Activated naive CD8-positive, alpha-beta T cell treated with anti-CD3 and anti-CD28 coated beads, Interleukin-2, amount 50 U/mL, for 24 hours (primary cell): Measurements from ENCODE around the gene WDR20.
"Not testable (repeated sequence)": the region's sequence is repeated elsewhere in the genome, so short reads cannot be mapped to it uniquely, and the experiment has no call there.

ENCODE experiments used
- ATAC-seq: fragments of 150-1000 bp; cut with Tn5 transposase; one replicate; pipeline ENCODE4 v1.10.0; 2021
- DNase-seq: peaks from one replicate; pipeline ENCODE4 v3.0.0; 2021
- H3K27ac Mint-ChIP-seq: one replicate; pipeline ENCODE4 v1.8.0; 2021; ENCODE audit warnings: mild to moderate bottlenecking, mixed read lengths
- H3K27me3 Mint-ChIP-seq: one replicate; pipeline ENCODE4 v1.8.0; 2021; ENCODE audit warnings: mixed read lengths
- H3K36me3 Mint-ChIP-seq: one replicate; pipeline ENCODE4 v1.8.0; 2021; ENCODE audit warnings: low read depth, mixed read lengths
- H3K4me1 Mint-ChIP-seq: one replicate; pipeline ENCODE4 v1.8.0; 2021; ENCODE audit warnings: mixed read lengths
- H3K4me3 Mint-ChIP-seq: one replicate; pipeline ENCODE4 v1.8.0; 2021; ENCODE audit warnings: mild to moderate bottlenecking, moderate library complexity, mixed read lengths
- H3K9me3 Mint-ChIP-seq: one replicate; pipeline ENCODE4 v1.8.0; 2021; ENCODE audit warnings: mixed read lengths

The WDR20 gene

GRCh38 chr14:102144914-102145313 lies 5.2 kb downstream of the WDR20 start:
- no peaks in the 10 kb centered on the region for H3K27me3 Mint-ChIP-seq
- no peaks in the 10 kb centered on the region for H3K9me3 Mint-ChIP-seq
- H3K4me3 Mint-ChIP-seq = no peak overlapping the region
- H3K27ac Mint-ChIP-seq = no peak overlapping the region
- H3K4me1 Mint-ChIP-seq = peaks cover 49% of the 10 kb centered on the region
- DNase-seq = no peak
- no peak for ATAC-seq
- peaks cover 21% of the 10 kb centered on the region for H3K36me3 Mint-ChIP-seq

- H3K4me1 Mint-ChIP-seq = peaks cover 51% of the 10 kb centered on the region
Measured at GRCh38 chr14:102145395-102145794, 5.7 kb downstream of the WDR20 start.

GRCh38 chr14:102146423-102146822 lies 6.7 kb downstream of the WDR20 start:
- Mint-ChIP-seq H3K9me3 (no peaks in the 10 kb centered on the region), H3K4me3 (no peak overlapping the region), H3K36me3 (peaks cover 22% of the 10 kb centered on the region), H3K27me3 (no peaks in the 10 kb centered on the region), H3K27ac (peak overlapping the region; percentile 0), H3K4me1 (peaks cover 44% of the 10 kb centered on the region)
- DNase-seq = no peak
- no peak for ATAC-seq

More at GRCh38 chr14:102145395-102145794, 5.7 kb downstream of the WDR20 start:
- no peak for ATAC-seq
- H3K36me3 Mint-ChIP-seq = peaks cover 21% of the 10 kb centered on the region
- no peaks in the 10 kb centered on the region for H3K9me3 Mint-ChIP-seq
- H3K4me3 Mint-ChIP-seq = no peak overlapping the region
- no peak overlapping the region for H3K27ac Mint-ChIP-seq
- DNase-seq = no peak
- no peaks in the 10 kb centered on the region for H3K27me3 Mint-ChIP-seq

- ATAC-seq (no peak), DNase-seq (no peak)
- Mint-ChIP-seq H3K4me1 (peaks cover 46% of the 10 kb centered on the region), H3K27me3 (no peaks in the 10 kb centered on the region), H3K4me3 (no peak overlapping the region), H3K27ac (no peak overlapping the region), H3K9me3 (no peaks in the 10 kb centered on the region), H3K36me3 (peaks cover 33% of the 10 kb centered on the region)
Measured at GRCh38 chr14:102150083-102150482, 10.4 kb downstream of the WDR20 start.

GRCh38 chr14:102150744-102151143 lies 11.0 kb downstream of the WDR20 start:
- no peaks in the 10 kb centered on the region for H3K27me3 Mint-ChIP-seq
- H3K4me1 Mint-ChIP-seq = peaks cover 45% of the 10 kb centered on the region

GRCh38 chr14:102151411-102151810 lies 11.7 kb downstream of the WDR20 start:
- not testable (repeated sequence) for H3K27ac Mint-ChIP-seq, H3K4me3 Mint-ChIP-seq, ATAC-seq, H3K9me3 Mint-ChIP-seq, DNase-seq, H3K27me3 Mint-ChIP-seq
- peaks cover 38% of the 10 kb centered on the region for H3K4me1 Mint-ChIP-seq
- H3K36me3 Mint-ChIP-seq = peaks cover 31% of the 10 kb centered on the region

More at GRCh38 chr14:102150744-102151143, 11.0 kb downstream of the WDR20 start:
- H3K27ac Mint-ChIP-seq = no peak overlapping the region
- ATAC-seq (no peak), DNase-seq (no peak)
- no peak overlapping the region for H3K4me3 Mint-ChIP-seq
- H3K9me3 Mint-ChIP-seq = no peaks in the 10 kb centered on the region
- H3K36me3 Mint-ChIP-seq = peaks cover 33% of the 10 kb centered on the region

GRCh38 chr14:102154121-102154520 lies 14.4 kb downstream of the WDR20 start:
- peaks cover 28% of the 10 kb centered on the region for H3K36me3 Mint-ChIP-seq
- no peaks in the 10 kb centered on the region for H3K9me3 Mint-ChIP-seq
- no peak overlapping the region for H3K4me3 Mint-ChIP-seq
- H3K27ac Mint-ChIP-seq = no peak overlapping the region
- H3K27me3 Mint-ChIP-seq = no peaks in the 10 kb centered on the region
- DNase-seq = no peak
- ATAC-seq = no peak
- peaks cover 43% of the 10 kb centered on the region for H3K4me1 Mint-ChIP-seq

GRCh38 chr14:102154821-102155549 lies 15.3 kb downstream of the WDR20 start:
- peaks cover 51% of the 10 kb centered on the region for H3K4me1 Mint-ChIP-seq
- no peak for ATAC-seq
- peak overlapping the region; percentile 36 for H3K27ac Mint-ChIP-seq
- DNase-seq = no peak
- H3K27me3 Mint-ChIP-seq = no peaks in the 10 kb centered on the region
- H3K36me3 Mint-ChIP-seq = peaks cover 26% of the 10 kb centered on the region
- H3K4me3 Mint-ChIP-seq = no peak overlapping the region
- no peaks in the 10 kb centered on the region for H3K9me3 Mint-ChIP-seq

GRCh38 chr14:102157346-102157745 lies 17.6 kb downstream of the WDR20 start:
- H3K4me3 Mint-ChIP-seq = no peak overlapping the region

GRCh38 chr14:102158797-102159196 lies 19.1 kb downstream of the WDR20 start:
- Mint-ChIP-seq H3K4me1 (peaks cover 50% of the 10 kb centered on the region), H3K36me3 (peaks cover 19% of the 10 kb centered on the region), H3K9me3 (no peaks in the 10 kb centered on the region), H3K4me3 (no peak overlapping the region), H3K27me3 (no peaks in the 10 kb centered on the region), H3K27ac (peak overlapping the region; percentile 35)
- ATAC-seq (no peak), DNase-seq (no peak)

More at GRCh38 chr14:102157346-102157745, 17.6 kb downstream of the WDR20 start:
- Mint-ChIP-seq H3K9me3 (no peaks in the 10 kb centered on the region), H3K4me1 (peaks cover 48% of the 10 kb centered on the region), H3K27ac (peak overlapping the region; percentile 7), H3K36me3 (peaks cover 22% of the 10 kb centered on the region), H3K27me3 (no peaks in the 10 kb centered on the region)
- no peak for ATAC-seq
- DNase-seq = no peak

GRCh38 chr14:102159841-102160240 lies 20.1 kb downstream of the WDR20 start:
- H3K27me3 Mint-ChIP-seq = no peaks in the 10 kb centered on the region
- H3K4me3 Mint-ChIP-seq = no peak overlapping the region
- H3K4me1 Mint-ChIP-seq = peaks cover 51% of the 10 kb centered on the region
- no peaks in the 10 kb centered on the region for H3K9me3 Mint-ChIP-seq
- ATAC-seq (no peak), DNase-seq (no peak)
- peaks cover 24% of the 10 kb centered on the region for H3K36me3 Mint-ChIP-seq
- no peak overlapping the region for H3K27ac Mint-ChIP-seq

- no peak overlapping the region for H3K27ac Mint-ChIP-seq
- no peak for DNase-seq
- no peak overlapping the region for H3K4me3 Mint-ChIP-seq
- peaks cover 52% of the 10 kb centered on the region for H3K4me1 Mint-ChIP-seq
- H3K36me3 Mint-ChIP-seq = peaks cover 22% of the 10 kb centered on the region
- H3K27me3 Mint-ChIP-seq = no peaks in the 10 kb centered on the region
- no peaks in the 10 kb centered on the region for H3K9me3 Mint-ChIP-seq
- ATAC-seq = no peak
Measured at GRCh38 chr14:102162487-102162886, 22.8 kb downstream of the WDR20 start.

GRCh38 chr14:102164241-102164641 lies 24.5 kb downstream of the WDR20 start:
- ATAC-seq (no peak), DNase-seq (no peak)
- H3K36me3 Mint-ChIP-seq = peaks cover 18% of the 10 kb centered on the region
- H3K4me1 Mint-ChIP-seq = peaks cover 41% of the 10 kb centered on the region
- H3K27me3 Mint-ChIP-seq = no peaks in the 10 kb centered on the region
- no peak overlapping the region for H3K4me3 Mint-ChIP-seq
- no peaks in the 10 kb centered on the region for H3K9me3 Mint-ChIP-seq
- no peak overlapping the region for H3K27ac Mint-ChIP-seq

GRCh38 chr14:102164965-102165364 lies 25.3 kb downstream of the WDR20 start:
- no peaks in the 10 kb centered on the region for H3K9me3 Mint-ChIP-seq

GRCh38 chr14:102170061-102170460 lies 30.4 kb downstream of the WDR20 start:
- H3K4me1 Mint-ChIP-seq = peaks cover 32% of the 10 kb centered on the region
- DNase-seq (no peak), ATAC-seq (no peak)
- H3K27me3 Mint-ChIP-seq = no peaks in the 10 kb centered on the region
- H3K27ac Mint-ChIP-seq = no peak overlapping the region
- no peaks in the 10 kb centered on the region for H3K9me3 Mint-ChIP-seq
- peaks cover 6% of the 10 kb centered on the region for H3K36me3 Mint-ChIP-seq
- no peak overlapping the region for H3K4me3 Mint-ChIP-seq

More at GRCh38 chr14:102164965-102165364, 25.3 kb downstream of the WDR20 start:
- ATAC-seq (no peak), DNase-seq (no peak)
- Mint-ChIP-seq H3K27ac (no peak overlapping the region), H3K4me1 (peaks cover 37% of the 10 kb centered on the region), H3K36me3 (peaks cover 21% of the 10 kb centered on the region), H3K4me3 (no peak overlapping the region), H3K27me3 (no peaks in the 10 kb centered on the region)
